GM23338 (cell line): ENCODE data around the gene EXOC3. TPM values are rescaled to one million over a fixed set of nuclear protein-coding genes. Genes with fewer than 3 reads are reported as not detected.

ENCODE experiments used
- ATAC-seq: fragments of 200-7000 bp; cut with Tn5 transposase; 3 replicates; pipeline ENCODE4 v1.9.1; 2020
- DNase-seq: peaks from one replicate; pipeline ENCODE4 v3.0.0-alpha.2; 2015; ENCODE audit warnings: low spot score
- H2AFZ ChIP-seq: fragments of 200-600 bp; sonication (generic); 2 replicates; pipeline ENCODE4 v1.8.0; 2016; ENCODE audit warnings: antibody characterized with exemption, mild to moderate bottlenecking, moderate library complexity
- H3F3A ChIP-seq: fragments of 200-600 bp; sonication (generic); replicated peaks from 2 replicates; pipeline ENCODE4 v1.8.0; 2017; ENCODE audit warnings: antibody characterized with exemption, mixed run types, low read depth
- H3K27ac ChIP-seq: fragments of 200-600 bp; sonication (generic); 2 replicates; pipeline ENCODE4 v1.6.1; 2016; ENCODE audit warnings: low read depth
- H3K27me3 ChIP-seq: fragments of 200-600 bp; sonication (generic); 2 replicates; pipeline ENCODE4 v1.8.0; 2016; ENCODE audit warnings: mild to moderate bottlenecking, mixed run types, moderate library complexity; ENCODE audit not compliant: insufficient read depth
- H3K36me3 ChIP-seq: fragments of 200-600 bp; sonication (generic); 2 replicates; pipeline ENCODE4 v1.8.0; 2016; ENCODE audit warnings: mild to moderate bottlenecking; ENCODE audit not compliant: insufficient read depth
- H3K4me1 ChIP-seq: fragments of 200-600 bp; sonication (generic); 2 replicates; pipeline ENCODE4 v1.8.0; 2016; ENCODE audit warnings: mild to moderate bottlenecking, moderate library complexity; ENCODE audit not compliant: insufficient read depth
- H3K4me2 ChIP-seq: fragments of 200-600 bp; sonication (generic); 2 replicates; pipeline ENCODE4 v1.7.1; 2017; ENCODE audit warnings: mixed run types
- H3K4me3 ChIP-seq: fragments of 200-600 bp; sonication (generic); 2 replicates; pipeline ENCODE4 v1.6.1; 2016; ENCODE audit warnings: mixed run types
- H3K79me2 ChIP-seq: fragments of 200-600 bp; sonication (generic); replicated peaks from 2 replicates; pipeline ENCODE4 v1.8.0; 2017; ENCODE audit warnings: mild to moderate bottlenecking; ENCODE audit not compliant: insufficient read depth
- H3K9me2 ChIP-seq: fragments of 200-600 bp; sonication (generic); 2 replicates; pipeline ENCODE4 v1.8.0; 2017; ENCODE audit not compliant: insufficient read depth
- H4K20me1 ChIP-seq: fragments of 200-600 bp; sonication (generic); replicated peaks from 2 replicates; pipeline ENCODE4 v1.8.0; 2017; ENCODE audit warnings: mild to moderate bottlenecking; ENCODE audit not compliant: insufficient read depth
- H3K27ac Mint-ChIP-seq: 2 replicates; pipeline ENCODE4 v1.8.0; 2020; ENCODE audit warnings: inconsistent platforms, mild to moderate bottlenecking, moderate library complexity, mixed read lengths
- H3K27me3 Mint-ChIP-seq: 3 replicates; pipeline ENCODE4 v1.8.0; 2022; ENCODE audit warnings: low read depth, mild to moderate bottlenecking, moderate library complexity, mixed read lengths, inconsistent platforms; ENCODE audit not compliant: insufficient read depth, poor library complexity
- H3K36me3 Mint-ChIP-seq: 3 replicates; pipeline ENCODE4 v1.8.0; 2021; ENCODE audit warnings: low read depth, mild to moderate bottlenecking, inconsistent platforms, moderate library complexity, mixed read lengths
- H3K4me1 Mint-ChIP-seq: 3 replicates; pipeline ENCODE4 v1.8.0; 2020; ENCODE audit warnings: mild to moderate bottlenecking, inconsistent platforms, mixed read lengths
- H3K4me3 Mint-ChIP-seq: 3 replicates; pipeline ENCODE4 v1.8.0; 2021; ENCODE audit warnings: moderate library complexity, mild to moderate bottlenecking, inconsistent platforms, mixed read lengths
- H3K9me3 Mint-ChIP-seq: 3 replicates; pipeline ENCODE4 v1.8.0; 2020; ENCODE audit warnings: moderate library complexity, mild to moderate bottlenecking, inconsistent platforms, mixed read lengths
- CREB1 ChIP-seq: fragments of 250-450 bp; sonication (Bioruptor Pico); IDR thresholded peaks from 2 replicates; pipeline ENCODE4 v1.5.0; 2020; ENCODE audit warnings: low read depth, mild to moderate bottlenecking, moderate library complexity
- CTCF ChIP-seq, 2 experiments: fragments of 200-600 bp in 1 of 2; sonication (generic) in 1 of 2; conservative IDR thresholded peaks; 2 replicates each; pipeline versions ENCODE4 v1.5.1 to v1.6.1; 2016 to 2017; ENCODE audit warnings: antibody characterized with exemption in 2 of 2, low read depth in 2 of 2, mild to moderate bottlenecking in 2 of 2, moderate library complexity in 1 of 2
- ETS1 ChIP-seq: IDR thresholded peaks from 2 replicates; pipeline ENCODE4 v1.6.1; 2016; ENCODE audit warnings: antibody characterized with exemption
- EZH2 ChIP-seq: fragments of 200-600 bp; sonication (generic); IDR thresholded peaks from one replicate; pipeline ENCODE4 v1.8.0; 2017; ENCODE audit warnings: antibody characterized with exemption, mild to moderate bottlenecking, low read depth; ENCODE audit not compliant: unreplicated experiment
- EZH2phosphoT487 ChIP-seq: fragments of 200-600 bp; sonication (generic); IDR thresholded peaks from one replicate; pipeline ENCODE4 v1.8.1; 2018; ENCODE audit warnings: antibody characterized with exemption; ENCODE audit not compliant: unreplicated experiment
- JUNB ChIP-seq: IDR thresholded peaks from one replicate; pipeline ENCODE4 v1.6.1; 2016; ENCODE audit warnings: antibody characterized with exemption; ENCODE audit not compliant: unreplicated experiment
- NANOG ChIP-seq: IDR thresholded peaks from 2 replicates; pipeline ENCODE4 v1.6.1; 2016; ENCODE audit warnings: antibody characterized with exemption, borderline replicate concordance
- POLR2AphosphoS5 ChIP-seq: IDR thresholded peaks from 2 replicates; pipeline ENCODE4 v1.6.1; 2016; ENCODE audit warnings: antibody characterized with exemption, low read depth
- STAT1 ChIP-seq: IDR thresholded peaks from one replicate; pipeline ENCODE4 v1.6.1; 2016; ENCODE audit warnings: antibody characterized with exemption; ENCODE audit not compliant: unreplicated experiment
- ZNF114 ChIP-seq: fragments of 250-450 bp; sonication (Bioruptor Pico); IDR thresholded peaks from 2 replicates; pipeline ENCODE4 v1.5.0; 2020; ENCODE audit warnings: mild to moderate bottlenecking, moderate library complexity
- ZNF331 ChIP-seq: fragments of 250-450 bp; sonication (Bioruptor Pico); IDR thresholded peaks from 2 replicates; pipeline ENCODE4 v1.5.0; 2020; ENCODE audit warnings: low read depth, mild to moderate bottlenecking, moderate library complexity
- ZNF462 ChIP-seq: fragments of 250-450 bp; sonication (Bioruptor Pico); IDR thresholded peaks from 2 replicates; pipeline ENCODE4 v1.5.0; 2020; ENCODE audit warnings: mild to moderate bottlenecking, moderate library complexity
- polyA plus RNA-seq: library from polyadenylated mRNA; unstranded; fragments of >200 nt; fragmentation: Nextera tagmentation; extraction: Ambion mirVana; gene quantifications from 2 replicates; pipeline ENCODE4 v1.2.1, GENCODE V29; 2016
- total RNA-seq: library from RNA; depleted of rRNA; stranded (reverse); fragments of >200 nt; shearing (Covaris generic); gene quantifications from 2 replicates; pipeline ENCODE4 v1.2.3, GENCODE V29; 2014
- TF ChIP-seq, protein P1 (sequence below): IDR thresholded peaks from one replicate; pipeline ENCODE4 v1.6.1; 2018; ENCODE audit warnings: antibody characterized with exemption; ENCODE audit not compliant: unreplicated experiment

EXOC3 gene
- total and polyA plus RNA-seq, 2 experiments from 2014 or later, result 13.4 to 31.6 TPM

DNA sequence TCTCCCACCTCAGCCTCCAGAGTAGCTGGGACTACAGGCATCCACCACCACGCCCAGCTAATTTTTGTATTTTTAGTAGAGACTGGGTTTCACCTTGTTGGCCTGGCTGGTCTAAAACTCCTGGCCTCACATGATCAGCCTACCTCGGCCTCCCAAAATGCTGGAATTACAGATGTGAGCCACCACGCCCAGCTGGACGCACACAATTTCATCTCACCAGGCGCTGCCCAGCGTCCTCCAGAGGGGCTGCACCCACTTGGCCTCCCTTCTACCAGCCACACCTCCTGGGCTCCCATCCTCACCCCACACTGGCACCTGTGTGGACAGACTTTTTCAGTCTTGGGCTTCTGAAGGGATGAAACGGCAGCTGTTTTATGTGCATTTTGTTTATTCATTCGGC, 3.8 kb upstream of the EXOC3 start (continued):
- TF ChIP-seq STAT1, result no peak
- TF ChIP-seq CREB1, result no peak
- no peak for TF ChIP-seq EZH2phosphoT487
- TF ChIP-seq ZNF331 (CRISPR knock-in tag), result no peak

GRCh38 chr5:439636-440035, 3.3 kb upstream of the EXOC3 start:
- Histone ChIP-seq H2AFZ (no peak overlapping the region), H3F3A (no peaks in the 10 kb centered on the region), H3K36me3 (no peaks in the 10 kb centered on the region), H3K27me3 (no peaks in the 10 kb centered on the region), H3K9me2 (no peaks in the 10 kb centered on the region), H3K27ac (no peak overlapping the region), H3K4me1 (peaks cover 6% of the 10 kb centered on the region; the same call in 1 of the 2 replicates), H3K4me3 (no peak overlapping the region), H4K20me1 (no peaks in the 10 kb centered on the region), H3K79me2 (peaks cover 14% of the 10 kb centered on the region), H3K4me2 (no peak overlapping the region)
- DNase-seq, result no peak
- ATAC-seq, result no peak
- Mint-ChIP-seq H3K27me3 (peaks cover 17% of the 10 kb centered on the region), H3K4me1 (peaks cover 3% of the 10 kb centered on the region; the same call in 2 of the 3 replicates), H3K4me3 (no peak overlapping the region), H3K27ac (no peak overlapping the region), H3K9me3 (0 out of 3 replicates have a peak, but pooled peaks cover 3% of the 10 kb centered on the region), H3K36me3 (no peaks in the 10 kb centered on the region; the same call in 2 of the 3 replicates)
- TF ChIP-seq EZH2 (no peak), ETS1 (no peak), ZNF114 (CRISPR knock-in tag) (no peak), ZNF462 (CRISPR knock-in tag) (no peak), CREB1 (no peak), POLR2AphosphoS5 (no peak), NANOG (no peak), ZNF331 (CRISPR knock-in tag) (no peak), EZH2phosphoT487 (no peak), CTCF (conservative IDR thresholded peaks at IDR 0.05; ENCODE audit: low read depth in 2 of 2) (no peak), JUNB (no peak), STAT1 (no peak)
- TF ChIP-seq, protein P1, sequence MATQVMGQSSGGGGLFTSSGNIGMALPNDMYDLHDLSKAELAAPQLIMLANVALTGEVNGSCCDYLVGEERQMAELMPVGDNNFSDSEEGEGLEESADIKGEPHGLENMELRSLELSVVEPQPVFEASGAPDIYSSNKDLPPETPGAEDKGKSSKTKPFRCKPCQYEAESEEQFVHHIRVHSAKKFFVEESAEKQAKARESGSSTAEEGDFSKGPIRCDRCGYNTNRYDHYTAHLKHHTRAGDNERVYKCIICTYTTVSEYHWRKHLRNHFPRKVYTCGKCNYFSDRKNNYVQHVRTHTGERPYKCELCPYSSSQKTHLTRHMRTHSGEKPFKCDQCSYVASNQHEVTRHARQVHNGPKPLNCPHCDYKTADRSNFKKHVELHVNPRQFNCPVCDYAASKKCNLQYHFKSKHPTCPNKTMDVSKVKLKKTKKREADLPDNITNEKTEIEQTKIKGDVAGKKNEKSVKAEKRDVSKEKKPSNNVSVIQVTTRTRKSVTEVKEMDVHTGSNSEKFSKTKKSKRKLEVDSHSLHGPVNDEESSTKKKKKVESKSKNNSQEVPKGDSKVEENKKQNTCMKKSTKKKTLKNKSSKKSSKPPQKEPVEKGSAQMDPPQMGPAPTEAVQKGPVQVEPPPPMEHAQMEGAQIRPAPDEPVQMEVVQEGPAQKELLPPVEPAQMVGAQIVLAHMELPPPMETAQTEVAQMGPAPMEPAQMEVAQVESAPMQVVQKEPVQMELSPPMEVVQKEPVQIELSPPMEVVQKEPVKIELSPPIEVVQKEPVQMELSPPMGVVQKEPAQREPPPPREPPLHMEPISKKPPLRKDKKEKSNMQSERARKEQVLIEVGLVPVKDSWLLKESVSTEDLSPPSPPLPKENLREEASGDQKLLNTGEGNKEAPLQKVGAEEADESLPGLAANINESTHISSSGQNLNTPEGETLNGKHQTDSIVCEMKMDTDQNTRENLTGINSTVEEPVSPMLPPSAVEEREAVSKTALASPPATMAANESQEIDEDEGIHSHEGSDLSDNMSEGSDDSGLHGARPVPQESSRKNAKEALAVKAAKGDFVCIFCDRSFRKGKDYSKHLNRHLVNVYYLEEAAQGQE, result no peak
